Fibroblast of villous mesenchyme (primary cell): ENCODE measurements around the gene SLCO4C1. TPM values are rescaled to one million over a fixed set of nuclear protein-coding genes. Genes with fewer than 3 reads are reported as not detected.

Source experiments
- DNase-seq: peaks from one replicate; pipeline ENCODE4 v3.0.0-alpha.2; 2010; ENCODE audit warnings: low read depth
- H3K4me3 ChIP-seq: 2 replicates; pipeline ENCODE4 v1.5.1; 2011; ENCODE audit warnings: low read depth, mild to moderate bottlenecking, low read length
- total RNA-seq: library from RNA; depleted of rRNA; stranded (reverse); fragments of >200 nt; gene quantifications from 2 replicates; pipeline ENCODE4 v1.2.3, GENCODE V29; 2012
- TF ChIP-seq, protein P1 (sequence below): IDR thresholded peaks from 2 replicates; pipeline ENCODE4 v1.5.1; 2012; ENCODE audit warnings: low read depth, mild to moderate bottlenecking, low read length; ENCODE audit not compliant: insufficient read depth

SLCO4C1 gene
- total RNA-seq, 1 donor, result under 0.01 TPM

DNA sequence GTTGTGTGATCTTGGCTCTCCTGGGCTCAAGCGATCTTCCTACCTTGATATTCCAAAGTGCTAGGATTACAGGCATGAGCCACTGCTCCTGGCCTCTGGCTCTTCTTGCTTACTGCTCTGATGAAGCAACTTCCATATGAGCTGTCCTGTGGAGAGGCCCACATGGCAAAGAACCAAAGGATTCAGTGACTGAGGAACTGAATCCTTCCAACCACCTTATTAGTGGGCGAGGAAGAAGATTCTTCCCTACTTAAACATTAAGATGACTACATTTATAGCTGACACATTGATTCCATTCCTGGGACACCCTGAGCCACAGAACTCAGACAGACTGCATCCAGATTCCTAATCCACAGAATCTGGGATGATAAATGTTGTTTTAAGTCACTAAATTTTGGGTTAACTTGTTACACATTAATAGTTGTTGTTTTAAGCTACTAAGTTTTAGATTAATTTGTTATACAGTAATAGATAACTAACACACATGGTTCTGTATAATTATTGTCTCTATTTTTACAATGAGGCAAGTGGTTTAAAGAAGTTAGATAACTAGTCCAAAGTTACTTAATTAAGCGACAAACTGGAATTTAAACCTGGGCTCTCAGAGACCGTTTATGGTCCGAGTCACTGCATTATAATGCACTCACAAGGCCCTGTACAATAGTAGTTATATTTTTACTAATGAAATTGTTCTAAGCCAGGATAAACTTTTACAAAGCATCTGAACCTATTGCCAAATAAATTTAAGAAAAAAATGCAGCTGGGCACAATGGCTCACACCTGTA lies 16.7 kb upstream of the SLCO4C1 start:
- no peak overlapping the region for H3K4me3 ChIP-seq
- TF ChIP-seq, protein P1, sequence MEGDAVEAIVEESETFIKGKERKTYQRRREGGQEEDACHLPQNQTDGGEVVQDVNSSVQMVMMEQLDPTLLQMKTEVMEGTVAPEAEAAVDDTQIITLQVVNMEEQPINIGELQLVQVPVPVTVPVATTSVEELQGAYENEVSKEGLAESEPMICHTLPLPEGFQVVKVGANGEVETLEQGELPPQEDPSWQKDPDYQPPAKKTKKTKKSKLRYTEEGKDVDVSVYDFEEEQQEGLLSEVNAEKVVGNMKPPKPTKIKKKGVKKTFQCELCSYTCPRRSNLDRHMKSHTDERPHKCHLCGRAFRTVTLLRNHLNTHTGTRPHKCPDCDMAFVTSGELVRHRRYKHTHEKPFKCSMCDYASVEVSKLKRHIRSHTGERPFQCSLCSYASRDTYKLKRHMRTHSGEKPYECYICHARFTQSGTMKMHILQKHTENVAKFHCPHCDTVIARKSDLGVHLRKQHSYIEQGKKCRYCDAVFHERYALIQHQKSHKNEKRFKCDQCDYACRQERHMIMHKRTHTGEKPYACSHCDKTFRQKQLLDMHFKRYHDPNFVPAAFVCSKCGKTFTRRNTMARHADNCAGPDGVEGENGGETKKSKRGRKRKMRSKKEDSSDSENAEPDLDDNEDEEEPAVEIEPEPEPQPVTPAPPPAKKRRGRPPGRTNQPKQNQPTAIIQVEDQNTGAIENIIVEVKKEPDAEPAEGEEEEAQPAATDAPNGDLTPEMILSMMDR, result no peak
- no peak for DNase-seq

DNA sequence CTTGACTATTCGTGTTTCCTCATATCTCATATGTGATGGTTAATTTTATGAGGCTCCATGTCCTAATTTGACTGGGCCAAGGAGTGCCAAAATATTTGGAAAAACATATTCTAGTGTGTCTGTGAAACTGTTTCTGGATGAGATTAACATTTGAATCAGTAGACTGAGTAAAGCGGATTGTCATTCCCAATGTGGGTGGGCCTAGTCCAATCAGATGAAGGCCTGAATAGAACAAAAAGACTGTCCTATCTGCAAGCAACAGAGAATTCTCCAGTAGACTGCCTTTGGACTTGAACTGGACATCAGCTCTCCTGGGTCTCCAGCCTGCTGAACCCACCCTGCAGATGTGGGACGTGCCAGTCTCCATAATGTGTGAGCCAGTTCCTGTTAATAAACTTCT lies 13.5 kb upstream of the SLCO4C1 start:
- H3K4me3 ChIP-seq, result no peak overlapping the region
- DNase-seq, result no peak
- TF ChIP-seq, protein P1, result no peak

DNA sequence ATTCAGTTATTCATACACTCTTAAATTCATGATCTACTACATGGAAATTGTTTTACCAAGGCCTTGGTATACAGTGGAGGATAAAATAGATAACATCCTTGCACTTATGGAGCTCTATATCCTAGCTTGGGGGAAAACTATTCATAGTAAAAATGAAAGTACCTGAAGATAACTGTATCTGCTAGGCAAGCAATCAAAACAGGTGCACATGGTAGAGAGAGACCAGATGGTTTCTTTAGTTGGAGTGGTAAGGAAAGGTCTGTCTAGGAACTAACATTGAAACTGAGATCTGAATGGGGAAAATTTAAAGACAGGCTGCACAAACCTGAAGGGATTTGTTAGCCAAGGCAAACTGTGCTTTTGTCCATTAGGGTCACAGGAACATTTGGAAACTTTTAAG lies 11.1 kb upstream of the SLCO4C1 start:
- DNase-seq, result no peak
- TF ChIP-seq, protein P1, result no peak
- H3K4me3 ChIP-seq, result no peak overlapping the region

GRCh38 chr5:102306121-102306520 lies 10.0 kb upstream of the SLCO4C1 start:
- H3K4me3 ChIP-seq, result no peak overlapping the region
- no peak for DNase-seq
- TF ChIP-seq, protein P1, result no peak

DNA sequence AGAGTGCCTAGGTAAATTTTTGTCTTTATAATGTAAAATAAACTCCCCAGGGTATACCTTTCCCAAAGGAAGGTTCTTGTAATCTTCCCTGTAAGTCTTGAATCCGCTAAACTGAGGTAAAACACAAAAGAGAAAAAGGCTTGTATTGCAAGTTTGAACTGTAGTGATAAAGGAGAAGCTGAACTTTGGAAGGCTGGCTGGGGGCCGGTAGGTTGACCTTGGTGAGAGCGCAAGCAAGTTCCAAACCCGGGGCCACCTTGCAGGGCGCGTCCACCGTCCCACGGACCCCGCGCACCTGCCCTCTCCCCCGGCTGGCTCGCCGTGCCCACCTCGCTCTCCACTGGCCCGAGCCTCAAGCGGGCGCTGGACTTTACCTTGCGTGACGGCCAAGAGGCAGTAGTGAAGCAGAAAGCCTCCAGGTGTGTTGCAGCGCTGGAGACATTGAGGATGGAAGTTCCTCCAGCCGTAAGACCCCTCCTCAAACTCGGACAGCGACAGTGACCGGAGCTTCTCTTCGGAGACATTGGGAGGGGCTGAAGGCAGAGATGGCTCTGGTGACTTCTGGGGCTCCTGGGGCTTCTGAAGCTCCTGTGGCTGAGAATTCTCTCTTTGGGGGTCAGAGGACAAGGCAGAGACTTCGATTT lies 428 bp downstream of the SLCO4C1 start:
- no peak for DNase-seq
- TF ChIP-seq, protein P1, result no peak
- no peak overlapping the region for H3K4me3 ChIP-seq

GRCh38 chr5:102294886-102295395 lies 1.1 kb downstream of the SLCO4C1 start:
- no peak overlapping the region for H3K4me3 ChIP-seq
- no peak for DNase-seq
- TF ChIP-seq, protein P1, result no peak

- no peak for DNase-seq
- TF ChIP-seq, protein P1, result no peak
- no peak overlapping the region for H3K4me3 ChIP-seq
These were observed 6.1 kb downstream of the SLCO4C1 start for GRCh38 chr5:102290004-102290403.
